ENCODE results near the gene FAM81A. TPM values are rescaled to one million over a fixed set of nuclear protein-coding genes. Genes with fewer than 3 reads are reported as not detected.

The FAM81A gene
- total and polyA plus RNA-seq, 9 of the 15 experiments (the other 6 are each of a cell fraction or from before 2014, with no cell fraction given) = not detected

DNA sequence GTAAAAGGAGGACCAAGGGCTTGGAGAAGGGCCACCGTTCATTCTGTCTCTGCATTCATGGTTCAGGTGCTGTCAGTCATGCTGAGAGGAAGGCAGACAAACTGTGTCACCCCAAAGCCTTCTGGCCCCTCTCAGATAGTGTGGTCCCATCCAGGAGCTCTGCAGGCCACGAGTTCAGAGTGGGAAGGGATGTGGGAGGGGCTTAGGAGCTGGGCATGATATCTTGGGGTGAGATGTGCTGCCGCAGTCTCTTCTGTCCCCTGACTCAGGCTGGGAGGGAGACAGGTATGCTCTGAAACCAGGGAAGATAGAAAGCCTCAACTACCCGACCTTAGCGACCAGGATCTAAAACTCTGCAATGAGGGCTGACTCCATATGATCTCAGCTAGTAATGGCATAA is 45.7 kb upstream of the FAM81A start:
- 3% methylated on average over 5 of the region's 5 CpGs for WGBS (ENCODE audit: insufficient coverage, low coverage, missing lambda C conversion rate)
- H3K4me2 ChIP-seq (ENCODE audit: insufficient read depth, low read length) = no peak overlapping the region
- no peaks in the 10 kb centered on the region for H4K20me1 ChIP-seq (replicated peaks; ENCODE audit: control insufficient read depth, insufficient read depth, low read length)
- H2AFZ ChIP-seq (ENCODE audit: low read depth, low read length) = no peak overlapping the region
- ATAC-seq = no peak
- no peaks in the 10 kb centered on the region for H3K4me1 ChIP-seq (replicated peaks in 1 of 2; ENCODE audit: control insufficient read depth in 2 of 2, insufficient read depth in 2 of 2, low read length in 2 of 2)
- H3K4me3 ChIP-seq = no peak overlapping the region
- intact Hi-C loops (cut with micrococcal nuclease) = no loop called here
- DNase-seq (ENCODE audit: extremely low read depth in 1 of 4, low spot score in 3 of 4) = no peak
- no peak overlapping the region for H3K9ac ChIP-seq (ENCODE audit: insufficient read depth in 1 of 2, low read depth in 2 of 2, low read length in 2 of 2)
- no peaks in the 10 kb centered on the region for H3K79me2 ChIP-seq (ENCODE audit: control insufficient read depth, insufficient read depth, low read length)
- ChIA-PET POLR2A (no interaction called here), CTCF (ENCODE audit: low intra/inter-chr PET ratio) (no interaction called here)
- FAIRE-seq = no peak
- BruUV-seq (replicated peaks) = no TSS peak
- in situ Hi-C loops (cut with MboI) = no loop called here
- H3K9me1 ChIP-seq (ENCODE audit: control insufficient read depth, insufficient read depth, low read length) = no peaks in the 10 kb centered on the region
- no peak overlapping the region for H3K27ac ChIP-seq (ENCODE audit: extremely low read depth, low read depth, low read length)
- H3K27me3 ChIP-seq (ENCODE audit: control insufficient read depth in 2 of 2, insufficient read depth in 2 of 2, low read length in 2 of 2) = peaks cover 2 to 27% of the 10 kb centered on the region in 2 experiments; a peak in 2 of 5 replicates
- H3K9me3 ChIP-seq (replicated peaks; ENCODE audit: control insufficient read depth, insufficient read depth, low read depth, low read length) = no peaks in the 10 kb centered on the region
- no peaks in the 10 kb centered on the region for H3K36me3 ChIP-seq (ENCODE audit: control insufficient read depth, insufficient read depth, low read length)
- TF ChIP-seq, protein P1, sequence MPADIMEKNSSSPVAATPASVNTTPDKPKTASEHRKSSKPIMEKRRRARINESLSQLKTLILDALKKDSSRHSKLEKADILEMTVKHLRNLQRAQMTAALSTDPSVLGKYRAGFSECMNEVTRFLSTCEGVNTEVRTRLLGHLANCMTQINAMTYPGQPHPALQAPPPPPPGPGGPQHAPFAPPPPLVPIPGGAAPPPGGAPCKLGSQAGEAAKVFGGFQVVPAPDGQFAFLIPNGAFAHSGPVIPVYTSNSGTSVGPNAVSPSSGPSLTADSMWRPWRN (IDR thresholded peaks at IDR 0.05; ENCODE audit: low read depth) = no peak
- TF ChIP-seq, protein P2, sequence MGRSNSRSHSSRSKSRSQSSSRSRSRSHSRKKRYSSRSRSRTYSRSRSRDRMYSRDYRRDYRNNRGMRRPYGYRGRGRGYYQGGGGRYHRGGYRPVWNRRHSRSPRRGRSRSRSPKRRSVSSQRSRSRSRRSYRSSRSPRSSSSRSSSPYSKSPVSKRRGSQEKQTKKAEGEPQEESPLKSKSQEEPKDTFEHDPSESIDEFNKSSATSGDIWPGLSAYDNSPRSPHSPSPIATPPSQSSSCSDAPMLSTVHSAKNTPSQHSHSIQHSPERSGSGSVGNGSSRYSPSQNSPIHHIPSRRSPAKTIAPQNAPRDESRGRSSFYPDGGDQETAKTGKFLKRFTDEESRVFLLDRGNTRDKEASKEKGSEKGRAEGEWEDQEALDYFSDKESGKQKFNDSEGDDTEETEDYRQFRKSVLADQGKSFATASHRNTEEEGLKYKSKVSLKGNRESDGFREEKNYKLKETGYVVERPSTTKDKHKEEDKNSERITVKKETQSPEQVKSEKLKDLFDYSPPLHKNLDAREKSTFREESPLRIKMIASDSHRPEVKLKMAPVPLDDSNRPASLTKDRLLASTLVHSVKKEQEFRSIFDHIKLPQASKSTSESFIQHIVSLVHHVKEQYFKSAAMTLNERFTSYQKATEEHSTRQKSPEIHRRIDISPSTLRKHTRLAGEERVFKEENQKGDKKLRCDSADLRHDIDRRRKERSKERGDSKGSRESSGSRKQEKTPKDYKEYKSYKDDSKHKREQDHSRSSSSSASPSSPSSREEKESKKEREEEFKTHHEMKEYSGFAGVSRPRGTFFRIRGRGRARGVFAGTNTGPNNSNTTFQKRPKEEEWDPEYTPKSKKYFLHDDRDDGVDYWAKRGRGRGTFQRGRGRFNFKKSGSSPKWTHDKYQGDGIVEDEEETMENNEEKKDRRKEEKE (IDR thresholded peaks at IDR 0.05; ENCODE audit: borderline replicate concordance in 1 of 2, control insufficient read depth in 1 of 2, low read depth in 2 of 2, low read length in 1 of 2) = no peak
- no peak for TF ChIP-seq RBFOX2 (IDR thresholded peaks at IDR 0.05; ENCODE audit: low read depth, low read length)
- no peak for TF ChIP-seq SMC3 (conservative IDR thresholded peaks at IDR 0.05; ENCODE audit: insufficient read depth, low read depth, low read length)
- TF ChIP-seq, protein P3, sequence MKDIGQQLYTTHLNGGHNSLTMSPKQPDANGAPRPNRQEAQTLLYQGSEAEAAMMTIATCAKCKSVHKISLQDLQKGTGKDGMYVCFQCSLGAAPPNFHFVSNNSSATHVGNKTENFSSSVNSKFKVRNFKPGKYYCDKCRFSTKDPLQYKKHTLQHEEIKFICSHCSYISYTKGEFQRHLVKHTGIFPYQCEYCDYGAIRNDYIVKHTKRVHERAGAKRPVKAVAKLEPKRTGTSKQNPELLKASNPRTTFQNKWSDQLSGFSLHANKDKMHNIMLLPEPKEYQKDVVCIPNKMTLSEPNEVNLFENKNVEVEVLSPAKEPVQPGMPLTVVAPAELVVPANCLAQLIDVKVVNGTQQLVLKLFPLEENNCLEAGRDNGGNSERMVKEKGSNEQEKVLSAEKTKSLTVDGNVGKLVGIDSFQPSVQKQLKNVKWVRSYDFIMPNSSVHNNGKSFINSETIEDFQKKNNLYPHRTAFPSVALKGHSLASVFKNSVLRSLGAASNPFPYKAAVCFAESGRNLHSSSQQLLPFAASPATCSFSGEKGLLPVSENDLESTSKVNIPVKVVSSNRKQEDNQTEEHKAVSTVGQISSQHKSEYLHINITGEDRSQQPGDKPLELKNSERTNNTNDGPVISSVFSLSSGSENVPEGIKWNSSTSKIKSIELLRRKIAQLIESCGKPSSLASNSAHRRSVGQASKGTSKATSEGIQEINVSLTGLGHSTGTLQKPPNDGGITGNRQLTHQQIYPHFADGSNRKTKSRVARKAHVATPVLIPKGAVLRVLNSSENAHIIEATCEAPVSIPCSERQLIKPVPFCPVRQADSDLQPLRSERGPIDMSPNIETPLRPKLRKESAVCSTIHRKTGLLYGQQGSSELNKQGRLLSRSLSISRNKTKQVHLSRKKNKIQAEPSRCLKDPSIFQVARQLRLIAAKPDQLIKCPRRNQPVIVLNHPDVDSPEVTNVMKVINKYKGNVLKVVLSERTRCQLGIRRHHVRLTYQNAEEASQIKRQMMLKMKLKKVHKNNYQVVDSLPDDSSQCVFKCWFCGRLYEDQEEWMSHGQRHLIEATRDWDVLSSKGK (CRISPR knock-in tag; IDR thresholded peaks at IDR 0.05) = no peak
- no peak for TF ChIP-seq ZNF174 (CRISPR knock-in tag; IDR thresholded peaks at IDR 0.05)
- TF ChIP-seq ZNF175 (CRISPR knock-in tag; IDR thresholded peaks at IDR 0.05; ENCODE audit: low read depth) = no peak
- no peak for TF ChIP-seq NR2C1 (IDR thresholded peaks at IDR 0.05)
- TF ChIP-seq NR2C1 (tag; IDR thresholded peaks at IDR 0.05) = no peak
- TF ChIP-seq NBN (IDR thresholded peaks at IDR 0.05; ENCODE audit: low read depth) = no peak
- no peak for TF ChIP-seq HDAC1 (IDR thresholded peaks at IDR 0.05)
- no peak for TF ChIP-seq ZNF311 (CRISPR knock-in tag; IDR thresholded peaks at IDR 0.05)
- TF ChIP-seq, protein P4, sequence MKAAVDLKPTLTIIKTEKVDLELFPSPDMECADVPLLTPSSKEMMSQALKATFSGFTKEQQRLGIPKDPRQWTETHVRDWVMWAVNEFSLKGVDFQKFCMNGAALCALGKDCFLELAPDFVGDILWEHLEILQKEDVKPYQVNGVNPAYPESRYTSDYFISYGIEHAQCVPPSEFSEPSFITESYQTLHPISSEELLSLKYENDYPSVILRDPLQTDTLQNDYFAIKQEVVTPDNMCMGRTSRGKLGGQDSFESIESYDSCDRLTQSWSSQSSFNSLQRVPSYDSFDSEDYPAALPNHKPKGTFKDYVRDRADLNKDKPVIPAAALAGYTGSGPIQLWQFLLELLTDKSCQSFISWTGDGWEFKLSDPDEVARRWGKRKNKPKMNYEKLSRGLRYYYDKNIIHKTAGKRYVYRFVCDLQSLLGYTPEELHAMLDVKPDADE (conservative IDR thresholded peaks at IDR 0.05; ENCODE audit: control insufficient read depth, low read depth, low read length) = no peak
- TF ChIP-seq SRSF1 (IDR thresholded peaks at IDR 0.05; ENCODE audit: low read depth, low read length) = no peak
- TF ChIP-seq KLF16 (IDR thresholded peaks at IDR 0.05) = no peak
- no peak for TF ChIP-seq MIER1 (IDR thresholded peaks at IDR 0.05; ENCODE audit: low read depth)

Data from K562 (cell line).